Smooth muscle cell (in vitro differentiated cells): ENCODE data around the gene FZD10. TPM values are rescaled to one million over a fixed set of nuclear protein-coding genes. Genes with fewer than 3 reads are reported as not detected.

Experiments used
- DNase-seq: peaks from one replicate; lab custom pipeline; 2025; ENCODE audit not compliant: unreplicated experiment; lab: John Stamatoyannopoulos, UW
- H2AFZ ChIP-seq: fragments of 200-600 bp; sonication (generic); 2 replicates; pipeline ENCODE4 v1.6.0; 2016; ENCODE audit warnings: antibody characterized with exemption, low read depth, mild to moderate bottlenecking
- H3F3A ChIP-seq: fragments of 200-600 bp; sonication (generic); 2 replicates; pipeline ENCODE4 v1.6.0; 2017; ENCODE audit warnings: antibody characterized with exemption, low read depth
- H3K27ac ChIP-seq: fragments of 200-600 bp; sonication (generic); 2 replicates; pipeline ENCODE4 v1.5.1; 2016; ENCODE audit warnings: low read depth, mild to moderate bottlenecking
- H3K27me3 ChIP-seq: fragments of 200-600 bp; sonication (generic); 2 replicates; pipeline ENCODE4 v1.6.1; 2016; ENCODE audit warnings: low read depth, mild to moderate bottlenecking
- H3K36me3 ChIP-seq: fragments of 200-600 bp; sonication (generic); 2 replicates; pipeline ENCODE4 v1.5.1; 2016; ENCODE audit warnings: low read depth
- H3K4me1 ChIP-seq: fragments of 200-600 bp; sonication (generic); 2 replicates; pipeline ENCODE4 v1.5.1; 2016; ENCODE audit warnings: low read depth
- H3K4me2 ChIP-seq: fragments of 200-600 bp; sonication (generic); 2 replicates; pipeline ENCODE4 v1.6.0; 2016; ENCODE audit warnings: mild to moderate bottlenecking
- H3K4me3 ChIP-seq: fragments of 200-600 bp; sonication (generic); 2 replicates; pipeline ENCODE4 v1.5.1; 2016; ENCODE audit warnings: mild to moderate bottlenecking
- H3K79me2 ChIP-seq: fragments of 200-600 bp; sonication (generic); 2 replicates; pipeline ENCODE4 v1.6.0; 2016; ENCODE audit warnings: low read depth, mild to moderate bottlenecking
- H3K9ac ChIP-seq: fragments of 200-600 bp; sonication (generic); 2 replicates; pipeline ENCODE4 v1.6.0; 2016; ENCODE audit warnings: low read depth
- H3K9me3 ChIP-seq: fragments of 200-600 bp; sonication (generic); replicated peaks from 2 replicates; pipeline ENCODE4 v1.5.1; 2016; ENCODE audit warnings: low read depth
- H4K20me1 ChIP-seq: fragments of 200-600 bp; sonication (generic); 2 replicates; pipeline ENCODE4 v1.6.0; 2016; ENCODE audit warnings: low read depth
- WGBS: methylation state at CpG from one replicate; pipeline ENCODE4 v1.1.7; 2016; ENCODE audit warnings: low lambda C conversion rate; 5-methylcytosine and 5-hydroxymethylcytosine counted together
- polyA plus RNA-seq: library from polyadenylated mRNA; unstranded; fragments of >200 nt; fragmentation: Nextera tagmentation; extraction: Ambion mirVana; gene quantifications from 2 replicates; pipeline ENCODE4 v1.2.1, GENCODE V29; 2016
- total RNA-seq: library from RNA; depleted of rRNA; stranded (reverse); fragments of >200 nt; gene quantifications from 2 replicates; pipeline ENCODE4 v1.2.3, GENCODE V29; 2014
- TF ChIP-seq, protein P1 (sequence below): fragments of 200-600 bp; sonication (generic); IDR thresholded peaks from 2 replicates; pipeline ENCODE4 v1.5.1; 2017; ENCODE audit warnings: borderline replicate concordance, mild to moderate bottlenecking, antibody characterized with exemption; ENCODE audit not compliant: insufficient read depth, poor library complexity, severe bottlenecking

FZD10 gene
- total and polyA plus RNA-seq, 2 experiments from 2014 or later: 1.7 to 1.9 TPM

DNA sequence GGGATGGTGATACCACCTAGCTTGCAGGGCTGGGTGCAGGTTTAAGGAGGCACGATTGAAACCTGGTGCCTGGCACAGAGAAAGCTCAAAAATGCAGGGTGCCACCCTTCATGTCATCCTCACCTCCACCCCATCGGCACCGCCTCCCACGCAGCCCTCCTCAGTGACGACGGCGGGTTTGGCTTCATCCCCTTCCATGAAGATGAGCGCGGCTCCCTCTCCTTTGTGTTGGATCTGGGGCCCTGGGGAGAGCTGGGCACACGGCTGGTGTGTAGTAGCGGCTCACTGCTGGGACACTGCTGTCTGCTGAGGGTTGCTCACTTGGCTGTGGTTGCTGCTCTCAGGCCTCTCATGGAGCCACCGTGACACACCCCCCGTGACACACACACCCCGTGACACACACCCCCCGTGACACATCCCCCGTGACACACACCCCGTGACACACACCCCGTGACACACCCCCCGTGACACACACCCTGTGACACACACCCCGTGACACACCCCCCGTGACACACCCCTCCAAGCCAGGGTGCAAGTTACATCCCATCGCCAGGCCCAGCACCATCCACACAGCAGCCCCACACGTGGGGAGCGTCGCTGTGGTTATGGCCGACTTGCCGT, 42.9 kb upstream of the FZD10 start:
- H3K27ac ChIP-seq: no peak overlapping the region
- no peaks in the 10 kb centered on the region for H3K36me3 ChIP-seq
- DNase-seq: no peak
- H3K4me1 ChIP-seq: peaks cover 14% of the 10 kb centered on the region
- TF ChIP-seq, protein P1, sequence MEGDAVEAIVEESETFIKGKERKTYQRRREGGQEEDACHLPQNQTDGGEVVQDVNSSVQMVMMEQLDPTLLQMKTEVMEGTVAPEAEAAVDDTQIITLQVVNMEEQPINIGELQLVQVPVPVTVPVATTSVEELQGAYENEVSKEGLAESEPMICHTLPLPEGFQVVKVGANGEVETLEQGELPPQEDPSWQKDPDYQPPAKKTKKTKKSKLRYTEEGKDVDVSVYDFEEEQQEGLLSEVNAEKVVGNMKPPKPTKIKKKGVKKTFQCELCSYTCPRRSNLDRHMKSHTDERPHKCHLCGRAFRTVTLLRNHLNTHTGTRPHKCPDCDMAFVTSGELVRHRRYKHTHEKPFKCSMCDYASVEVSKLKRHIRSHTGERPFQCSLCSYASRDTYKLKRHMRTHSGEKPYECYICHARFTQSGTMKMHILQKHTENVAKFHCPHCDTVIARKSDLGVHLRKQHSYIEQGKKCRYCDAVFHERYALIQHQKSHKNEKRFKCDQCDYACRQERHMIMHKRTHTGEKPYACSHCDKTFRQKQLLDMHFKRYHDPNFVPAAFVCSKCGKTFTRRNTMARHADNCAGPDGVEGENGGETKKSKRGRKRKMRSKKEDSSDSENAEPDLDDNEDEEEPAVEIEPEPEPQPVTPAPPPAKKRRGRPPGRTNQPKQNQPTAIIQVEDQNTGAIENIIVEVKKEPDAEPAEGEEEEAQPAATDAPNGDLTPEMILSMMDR: no peak
- no peak overlapping the region for H3K4me2 ChIP-seq
- H4K20me1 ChIP-seq: no peaks in the 10 kb centered on the region
- no peak overlapping the region for H3K4me3 ChIP-seq
- no peak overlapping the region for H3K9ac ChIP-seq
- H3K79me2 ChIP-seq: no peaks in the 10 kb centered on the region
- H3F3A ChIP-seq: no peaks in the 10 kb centered on the region
- H3K27me3 ChIP-seq: no peaks in the 10 kb centered on the region
- 94% methylated on average over 22 of the region's 27 CpGs for WGBS
- no peak overlapping the region for H2AFZ ChIP-seq
- no peaks in the 10 kb centered on the region for H3K9me3 ChIP-seq

DNA sequence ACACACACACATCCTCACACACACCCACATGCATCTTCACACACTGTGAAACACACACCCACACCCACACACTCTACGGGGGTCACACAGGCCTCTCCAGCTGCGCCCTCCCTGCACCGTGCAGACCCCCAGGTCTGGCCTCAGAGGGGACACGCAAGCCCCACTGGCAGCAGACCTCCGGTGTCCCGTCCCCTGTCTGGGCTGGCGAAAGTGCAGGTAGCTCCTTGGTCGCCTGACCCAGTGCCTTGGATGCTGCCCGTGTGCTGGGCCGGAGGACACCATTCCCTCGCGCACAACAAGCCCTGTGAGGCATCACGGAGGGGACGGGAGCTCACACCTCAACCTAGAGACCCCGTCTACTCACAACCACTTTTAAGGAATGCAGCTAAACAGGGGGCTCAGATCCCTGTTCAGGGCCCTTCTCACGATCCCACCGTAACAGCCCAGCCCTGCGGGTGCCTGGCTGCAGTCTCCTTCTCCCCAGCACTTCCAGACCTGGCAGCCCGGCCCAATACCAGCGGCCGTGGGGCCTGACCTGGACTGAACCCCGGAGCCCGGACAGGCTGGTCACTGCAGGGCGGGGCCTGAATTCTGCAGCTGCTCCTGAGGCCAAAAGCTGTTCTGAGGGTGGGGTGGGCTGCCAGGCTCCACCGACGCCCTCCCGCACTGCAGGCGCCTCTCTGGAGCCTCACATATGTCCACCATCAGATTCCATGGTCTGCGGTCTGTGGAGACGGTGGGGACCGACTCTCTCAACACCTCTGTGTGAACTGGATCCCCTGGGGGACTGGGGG, 42.1 kb upstream of the FZD10 start:
- no peaks in the 10 kb centered on the region for H3K36me3 ChIP-seq
- WGBS: 93% methylated on average over 31 of the region's 31 CpGs
- H3K4me3 ChIP-seq: no peak overlapping the region
- H3K79me2 ChIP-seq: no peaks in the 10 kb centered on the region
- H3K27ac ChIP-seq: no peak overlapping the region
- no peaks in the 10 kb centered on the region for H4K20me1 ChIP-seq
- TF ChIP-seq, protein P1: no peak
- no peaks in the 10 kb centered on the region for H3K9me3 ChIP-seq
- H3K27me3 ChIP-seq: no peaks in the 10 kb centered on the region
- no peak overlapping the region for H3K4me2 ChIP-seq
- no peaks in the 10 kb centered on the region for H3F3A ChIP-seq
- no peak for DNase-seq
- H3K4me1 ChIP-seq: peaks cover 14% of the 10 kb centered on the region
- no peak overlapping the region for H3K9ac ChIP-seq
- H2AFZ ChIP-seq: no peak overlapping the region

DNA sequence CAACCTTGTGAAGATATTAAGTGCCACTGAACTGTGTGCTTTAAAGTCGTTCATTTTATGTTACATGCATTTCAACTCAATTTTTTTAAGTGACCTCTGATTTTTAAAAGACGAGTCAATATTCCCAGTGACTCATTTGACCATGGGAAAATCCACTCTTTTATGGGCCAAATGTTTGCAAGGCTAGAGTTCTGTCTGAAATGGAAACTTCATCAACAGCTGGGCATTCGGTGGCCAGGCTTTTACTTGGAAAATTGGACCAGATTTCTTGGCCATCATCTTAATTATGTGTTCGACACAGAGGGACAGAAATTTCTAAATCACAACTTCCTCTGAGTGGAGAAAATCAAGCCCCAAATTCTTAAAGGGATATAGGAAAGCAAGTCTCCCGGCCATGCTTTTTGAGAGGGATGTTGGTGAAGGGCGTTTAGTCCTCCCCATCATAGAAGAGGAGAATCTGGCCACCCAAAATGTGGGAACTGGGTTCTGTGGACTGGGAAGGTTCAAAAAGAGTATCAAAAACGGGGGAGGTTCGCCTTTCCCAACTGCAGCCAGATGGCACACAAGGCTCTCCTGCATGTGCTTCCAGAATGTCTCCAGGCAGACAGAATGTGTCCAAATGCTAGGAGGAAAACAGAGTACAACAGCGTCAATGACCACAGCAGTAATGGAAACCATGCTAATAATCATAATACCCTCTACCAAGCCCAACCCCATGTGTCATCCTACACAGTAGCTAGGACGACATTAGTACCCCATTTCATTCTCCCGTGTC, 40.9 kb upstream of the FZD10 start:
- H3K27ac ChIP-seq: no peak overlapping the region
- H3K9ac ChIP-seq: no peak overlapping the region
- H3K9me3 ChIP-seq: no peaks in the 10 kb centered on the region
- H3K27me3 ChIP-seq: no peaks in the 10 kb centered on the region
- no peak overlapping the region for H2AFZ ChIP-seq
- DNase-seq: no peak
- TF ChIP-seq, protein P1: no peak
- H3F3A ChIP-seq: no peaks in the 10 kb centered on the region
- peaks cover 12% of the 10 kb centered on the region for H3K4me1 ChIP-seq
- H4K20me1 ChIP-seq: no peaks in the 10 kb centered on the region
- no peaks in the 10 kb centered on the region for H3K36me3 ChIP-seq
- 76% methylated on average over 11 of the region's 11 CpGs for WGBS
- H3K4me2 ChIP-seq: no peak overlapping the region
- H3K79me2 ChIP-seq: no peaks in the 10 kb centered on the region
- no peak overlapping the region for H3K4me3 ChIP-seq
